GM12874 (cell line): Measurements from ENCODE around the gene PDE1C.

Source experiments
- CTCF ChIP-seq: IDR thresholded peaks from 2 replicates; pipeline ENCODE4 v1.5.1; 2011; ENCODE audit warnings: low read depth, mild to moderate bottlenecking, control low read depth, low read length, moderate library complexity; ENCODE audit not compliant: insufficient read depth

Gene PDE1C

GRCh38 chr7:31814187-31814586 is 256.0 kb downstream of the PDE1C start:
- TF ChIP-seq CTCF, result no peak

DNA sequence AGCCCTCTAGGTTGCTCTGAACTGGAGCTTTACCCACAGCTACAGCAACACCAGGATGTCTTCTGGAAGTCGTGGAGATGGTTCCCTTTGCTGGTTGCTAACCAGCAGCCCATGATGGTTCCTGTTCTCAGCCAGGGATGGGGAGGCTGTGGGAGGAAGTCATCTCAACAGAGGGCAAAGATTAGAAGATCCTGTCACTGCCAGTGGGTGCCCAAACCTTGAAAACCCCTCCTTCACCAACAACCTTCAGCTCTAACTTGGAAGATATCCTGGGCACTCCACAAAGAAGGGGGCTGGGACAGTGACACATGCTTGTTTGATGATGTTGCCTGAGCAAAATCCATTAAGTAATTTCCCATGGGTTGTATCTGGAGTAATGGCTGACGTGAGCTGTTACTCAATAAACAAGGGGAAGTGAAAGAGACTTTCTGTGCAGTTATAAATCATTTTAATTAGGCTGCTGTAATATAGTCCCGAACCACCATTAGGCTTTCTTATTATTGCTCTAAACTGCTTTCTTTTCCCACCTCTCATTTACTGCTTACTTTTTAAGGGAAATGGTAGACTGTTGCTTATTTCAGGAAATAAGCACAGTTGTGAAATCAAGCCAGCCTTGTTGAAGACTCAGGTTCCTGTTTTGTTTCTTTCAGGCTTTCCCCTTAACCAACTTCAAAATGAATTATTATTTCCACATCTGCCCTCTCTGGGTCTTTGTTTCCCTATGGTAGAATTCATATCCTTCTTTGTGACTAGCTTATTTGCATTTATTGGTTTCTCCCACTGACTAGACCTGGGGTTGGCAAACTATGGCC is 258.4 kb downstream of the PDE1C start:
- no peak for TF ChIP-seq CTCF

GRCh38 chr7:31805209-31805818 is 264.9 kb downstream of the PDE1C start:
- no peak for TF ChIP-seq CTCF

DNA sequence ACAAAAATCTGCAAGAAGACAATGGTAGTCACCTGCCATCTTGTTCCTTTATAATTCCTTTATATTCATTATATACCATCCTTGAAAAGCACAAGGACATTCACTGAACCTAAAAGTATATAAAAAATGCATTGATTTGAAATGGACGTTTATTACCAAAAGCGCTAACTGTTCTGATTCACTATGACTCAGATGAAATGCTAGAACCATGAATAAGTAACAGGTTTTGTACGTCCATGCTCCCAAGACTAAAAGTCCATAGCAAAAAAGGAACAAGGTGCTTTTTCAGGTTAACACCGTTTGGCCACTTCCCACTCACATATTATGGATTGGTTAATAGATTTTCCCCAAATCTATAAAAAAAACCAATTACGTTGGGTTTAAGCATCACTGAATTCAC is 273.8 kb downstream of the PDE1C start:
- TF ChIP-seq CTCF, result no peak

GRCh38 chr7:31794851-31795344 is 275.3 kb downstream of the PDE1C start:
- TF ChIP-seq CTCF, result no peak

GRCh38 chr7:31791881-31792280 is 278.3 kb downstream of the PDE1C start:
- TF ChIP-seq CTCF, result no peak

DNA sequence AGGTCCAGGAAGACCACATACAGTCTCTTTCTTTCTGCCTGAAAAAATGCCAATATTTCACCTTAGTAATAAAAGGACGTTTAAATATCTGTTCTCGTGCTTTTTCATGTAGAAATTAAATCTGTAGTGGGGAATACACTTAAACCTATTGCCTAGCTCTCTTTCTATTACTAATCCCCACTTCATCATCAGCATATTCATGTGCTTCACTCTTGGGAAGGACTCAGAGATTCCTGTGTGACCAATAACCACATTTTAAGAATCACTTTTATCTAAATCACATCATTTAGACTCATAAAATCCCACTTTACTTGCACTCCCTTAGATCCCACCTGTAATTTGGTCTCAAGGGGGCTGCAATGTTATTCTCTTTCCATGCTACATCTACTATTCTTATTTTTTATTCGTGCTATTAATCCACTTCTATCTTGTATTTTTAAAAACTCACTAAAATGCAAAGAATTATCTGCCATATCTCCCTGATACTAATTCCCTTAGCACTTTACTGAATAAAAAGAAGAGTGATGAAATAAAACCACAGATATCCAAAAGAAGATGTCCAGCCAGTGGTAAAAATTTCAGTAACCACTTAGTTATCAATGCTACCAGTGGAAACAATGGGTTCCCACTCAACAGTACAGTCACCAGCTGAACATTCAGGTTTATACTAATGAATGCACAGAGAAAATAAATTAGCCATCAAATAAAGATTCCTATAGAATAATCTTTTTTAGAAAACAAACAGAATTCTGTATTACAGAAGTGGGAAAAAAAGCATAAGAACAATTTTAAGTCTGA is 281.1 kb downstream of the PDE1C start:
- no peak for TF ChIP-seq CTCF
